ENCODE results near the gene RAP1A.

GRCh38 chr1:111571239-111571638 is 48.4 kb upstream of the RAP1A start:
- no peak for TF ChIP-seq CTCF (conservative IDR thresholded peaks at IDR 0.05; ENCODE audit: low read depth, low read length)
- TF ChIP-seq EZH2 (IDR thresholded peaks at IDR 0.05; ENCODE audit: borderline replicate concordance, low read depth, low read length, poor library complexity, severe bottlenecking): no peak

All from A673 (cell line).